Type B pancreatic cell (in vitro differentiated cells): Measurements from ENCODE around the gene TMPRSS2. TPM values are rescaled to one million over a fixed set of nuclear protein-coding genes. Genes with fewer than 3 reads are reported as not detected.

Experiments used
- DNase-seq: peaks from one replicate; pipeline ENCODE4 v3.0.0; 2021; ENCODE audit warnings: mixed read lengths; ENCODE audit not compliant: unreplicated experiment; ENCODE audit errors: extremely low spot score
- H3K27ac Mint-ChIP-seq: 2 replicates; pipeline ENCODE4 v1.8.0; 2021; ENCODE audit warnings: mild to moderate bottlenecking, mixed read lengths
- H3K27me3 Mint-ChIP-seq: 2 replicates; pipeline ENCODE4 v1.8.0; 2021; ENCODE audit warnings: mixed read lengths
- H3K36me3 Mint-ChIP-seq: 2 replicates; pipeline ENCODE4 v1.8.0; 2021; ENCODE audit warnings: mixed read lengths
- H3K4me1 Mint-ChIP-seq: one replicate; pipeline ENCODE4 v1.8.0; 2021; ENCODE audit warnings: mixed read lengths; ENCODE audit not compliant: unreplicated experiment
- H3K4me3 Mint-ChIP-seq: 2 replicates; pipeline ENCODE4 v1.8.0; 2021; ENCODE audit warnings: mild to moderate bottlenecking, mixed read lengths
- H3K9me3 Mint-ChIP-seq: 2 replicates; pipeline ENCODE4 v1.8.0; 2021; ENCODE audit warnings: mixed read lengths
- CTCF ChIP-seq: fragments of 200-600 bp; sonication (generic); conservative IDR thresholded peaks from 2 replicates; pipeline ENCODE4 v1.5.0; 2021; ENCODE audit warnings: antibody characterized with exemption, mild to moderate bottlenecking
- total RNA-seq: library from RNA; stranded (reverse); gene quantifications from 2 replicates; pipeline ENCODE4 v1.2.1, GENCODE V29; 2021; ENCODE audit warnings: low replicate concordance

Gene TMPRSS2
- total RNA-seq, 1 donor from 2014 or later = 82.1 TPM

- Mint-ChIP-seq H3K36me3 (peaks cover 18% of the 10 kb centered on the region), H3K4me1 (no peaks in the 10 kb centered on the region), H3K4me3 (no peak overlapping the region), H3K27ac (no peak overlapping the region), H3K27me3 (no peaks in the 10 kb centered on the region), H3K9me3 (peaks cover 4% of the 10 kb centered on the region)
- no peak for DNase-seq
- TF ChIP-seq CTCF = no peak
Measured at GRCh38 chr21:41439248-41439647, 68.7 kb downstream of the TMPRSS2 start.

DNA sequence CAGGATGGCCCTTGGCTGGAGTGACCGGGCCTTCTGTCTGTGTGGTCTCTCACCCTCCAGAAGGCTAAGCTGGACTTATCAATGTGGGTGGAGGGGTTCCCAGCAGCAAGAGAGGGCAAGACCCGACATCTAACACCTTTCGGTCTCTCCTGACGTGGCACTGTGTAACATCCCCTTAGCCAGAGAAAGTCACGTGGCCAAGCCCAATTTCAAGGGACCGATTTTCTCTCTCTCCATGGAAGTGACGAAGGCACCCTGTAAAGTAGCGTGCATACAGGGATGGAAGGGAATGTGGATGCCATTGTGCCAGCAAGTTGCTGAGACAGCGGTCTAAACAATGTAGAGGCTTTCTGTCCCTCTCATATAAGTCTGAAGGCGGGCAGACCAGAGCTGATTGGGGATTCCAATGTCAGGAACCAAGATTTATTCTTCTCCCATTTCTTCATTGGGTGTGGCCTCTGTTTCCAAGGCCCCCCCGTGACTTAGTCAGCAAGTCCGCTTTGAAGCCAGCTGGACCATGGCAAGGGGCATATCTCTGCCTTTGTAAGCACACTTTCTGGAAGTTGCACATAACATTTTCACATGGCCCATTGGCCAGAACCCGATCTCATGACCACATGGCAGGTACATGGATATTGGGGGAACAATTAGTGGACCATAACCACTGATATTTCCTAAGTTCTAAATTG is 69.4 kb downstream of the TMPRSS2 start:
- H3K9me3 Mint-ChIP-seq = peaks cover 5% of the 10 kb centered on the region
- no peaks in the 10 kb centered on the region for H3K4me1 Mint-ChIP-seq
- no peaks in the 10 kb centered on the region for H3K27me3 Mint-ChIP-seq
- DNase-seq = no peak
- no peak overlapping the region for H3K4me3 Mint-ChIP-seq
- peaks cover 18% of the 10 kb centered on the region for H3K36me3 Mint-ChIP-seq
- H3K27ac Mint-ChIP-seq = no peak overlapping the region
- no peak for TF ChIP-seq CTCF

- DNase-seq = peak; percentile 2
- Mint-ChIP-seq H3K27me3 (no peaks in the 10 kb centered on the region), H3K36me3 (peaks cover 18% of the 10 kb centered on the region), H3K27ac (no peak overlapping the region), H3K9me3 (peaks cover 5% of the 10 kb centered on the region), H3K4me3 (no peak overlapping the region), H3K4me1 (no peaks in the 10 kb centered on the region)
- TF ChIP-seq CTCF = no peak
Measured at GRCh38 chr21:41437729-41438128, 70.2 kb downstream of the TMPRSS2 start.

DNA sequence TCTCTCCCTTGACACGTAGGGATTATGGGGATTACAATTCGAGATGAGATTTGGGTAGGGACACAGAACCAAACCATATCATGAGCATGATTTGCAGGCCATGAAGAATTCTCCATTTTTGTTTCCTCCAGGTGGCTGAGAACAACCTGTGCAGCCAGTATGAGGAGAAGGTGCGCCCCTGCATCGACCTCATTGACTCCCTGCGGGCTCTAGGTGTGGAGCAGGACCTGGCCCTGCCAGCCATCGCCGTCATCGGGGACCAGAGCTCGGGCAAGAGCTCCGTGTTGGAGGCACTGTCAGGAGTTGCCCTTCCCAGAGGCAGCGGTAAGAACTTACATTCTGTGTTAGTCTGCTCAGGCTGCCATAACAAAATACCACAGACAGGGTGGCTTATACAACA is 72.3 kb downstream of the TMPRSS2 start:
- Mint-ChIP-seq H3K4me3 (no peak overlapping the region), H3K27ac (no peak overlapping the region), H3K36me3 (peaks cover 18% of the 10 kb centered on the region), H3K4me1 (no peaks in the 10 kb centered on the region), H3K27me3 (no peaks in the 10 kb centered on the region), H3K9me3 (peaks cover 5% of the 10 kb centered on the region)
- no peak for DNase-seq
- TF ChIP-seq CTCF = no peak

- Mint-ChIP-seq H3K27me3 (peaks cover 1% of the 10 kb centered on the region), H3K36me3 (peaks cover 18% of the 10 kb centered on the region), H3K9me3 (peaks cover 5% of the 10 kb centered on the region), H3K27ac (no peak overlapping the region), H3K4me1 (no peaks in the 10 kb centered on the region), H3K4me3 (no peak overlapping the region)
- no peak for DNase-seq
- TF ChIP-seq CTCF = no peak
Measured at GRCh38 chr21:41433566-41433965, 74.4 kb downstream of the TMPRSS2 start.
